ENCODE results near the gene TRAPPC14. TPM values are rescaled to one million over a fixed set of nuclear protein-coding genes. Genes with fewer than 3 reads are reported as not detected.
A peak's percentile ranks its signal among the peaks of the same experiment; 100 is the strongest.

Gene TRAPPC14
- total and polyA plus RNA-seq, 9 of the 15 experiments (the other 6 are each of a cell fraction or from before 2014, with no cell fraction given) = 0.42 to 45.9 (median 18.2) TPM

DNA sequence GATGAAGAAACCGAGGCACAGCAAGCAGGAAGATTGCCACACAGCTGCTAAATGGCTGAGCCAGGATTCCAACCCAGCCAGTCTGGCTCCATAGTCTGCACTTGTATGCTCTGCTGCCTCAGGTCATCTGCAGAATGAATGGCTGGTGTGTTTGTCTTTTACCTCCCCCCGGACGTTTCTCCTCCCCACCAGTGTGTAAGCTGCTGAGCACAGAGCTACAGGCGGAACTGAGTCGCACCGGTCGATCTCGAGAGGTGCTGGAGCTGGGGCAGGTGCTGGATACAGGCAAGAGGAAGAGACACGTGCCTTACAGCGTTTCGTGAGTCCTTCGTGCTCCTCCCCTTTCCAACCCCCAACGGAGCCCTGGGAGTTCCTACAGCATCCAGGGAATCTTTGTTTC, 36.5 kb downstream of the TRAPPC14 start:
- Histone ChIP-seq H3K36me3 (ENCODE audit: control insufficient read depth, insufficient read depth, low read length) (no peaks in the 10 kb centered on the region; the same call in 2 of the 3 replicates), H4K20me1 (replicated peaks; ENCODE audit: control insufficient read depth, insufficient read depth, low read length) (0 out of 2 replicates have a peak, but pooled peaks cover 4% of the 10 kb centered on the region), H3K4me1 (replicated peaks in 1 of 2; ENCODE audit: control insufficient read depth in 2 of 2, insufficient read depth in 2 of 2, low read length in 2 of 2) (peaks cover 35 to 64% of the 10 kb centered on the region in 2 experiments), H3K27ac (ENCODE audit: extremely low read depth, low read depth, low read length) (peak overlapping the region; percentile 65), H3K9me1 (ENCODE audit: control insufficient read depth, insufficient read depth, low read length) (no peaks in the 10 kb centered on the region), H3K4me3 (no peak overlapping the region), H3K27me3 (ENCODE audit: control insufficient read depth in 2 of 2, insufficient read depth in 2 of 2, low read length in 2 of 2) (no peaks in the 10 kb centered on the region), H3K9ac (ENCODE audit: insufficient read depth in 1 of 2, low read depth in 2 of 2, low read length in 2 of 2) (peak overlapping the region in 1 of 2 experiments; percentile 85; a peak in 3 of 4 replicates), H3K4me2 (ENCODE audit: insufficient read depth, low read length) (peak overlapping the region; percentile 36), H3K9me3 (replicated peaks; ENCODE audit: control insufficient read depth, insufficient read depth, low read depth, low read length) (no peaks in the 10 kb centered on the region), H2AFZ (ENCODE audit: low read depth, low read length) (peak overlapping the region; percentile 71), H3K79me2 (ENCODE audit: control insufficient read depth, insufficient read depth, low read length) (peaks cover 36% of the 10 kb centered on the region)
- no TSS peak for BruUV-seq (replicated peaks)
- ATAC-seq (no peak), FAIRE-seq (no peak), DNase-seq (ENCODE audit: extremely low read depth in 1 of 4, low spot score in 3 of 4) (peak in 2 of 4 experiments; percentile 13 to 49)
- ChIA-PET POLR2A (interaction anchor here (0.6 to 5.7 kb wide), 4 partner anchors 21 to 617 kb away, joined by 3 to 45 read pairs (median 4); partner anchors contain the start of genes AP4M1, MCM7 and ZNF3), CTCF (ENCODE audit: low intra/inter-chr PET ratio) (no interaction called here)
- WGBS (ENCODE audit: insufficient coverage, low coverage, missing lambda C conversion rate) = 39% methylated on average over 12 of the region's 13 CpGs
- in situ Hi-C loops (cut with MboI) = no loop called here
- intact Hi-C loops (cut with micrococcal nuclease) = no loop called here
- TF ChIP-seq, protein P1, sequence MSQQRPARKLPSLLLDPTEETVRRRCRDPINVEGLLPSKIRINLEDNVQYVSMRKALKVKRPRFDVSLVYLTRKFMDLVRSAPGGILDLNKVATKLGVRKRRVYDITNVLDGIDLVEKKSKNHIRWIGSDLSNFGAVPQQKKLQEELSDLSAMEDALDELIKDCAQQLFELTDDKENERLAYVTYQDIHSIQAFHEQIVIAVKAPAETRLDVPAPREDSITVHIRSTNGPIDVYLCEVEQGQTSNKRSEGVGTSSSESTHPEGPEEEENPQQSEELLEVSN (IDR thresholded peaks at IDR 0.05; ENCODE audit: borderline replicate concordance in 1 of 2, extremely low read depth in 1 of 2, insufficient read depth in 1 of 2, insufficient read length in 1 of 2, low read depth in 1 of 2, low read length in 1 of 2, poor library complexity in 1 of 2, severe bottlenecking in 1 of 2) = peak in 1 of 2 experiments; percentile 47
- TF ChIP-seq, protein P2, sequence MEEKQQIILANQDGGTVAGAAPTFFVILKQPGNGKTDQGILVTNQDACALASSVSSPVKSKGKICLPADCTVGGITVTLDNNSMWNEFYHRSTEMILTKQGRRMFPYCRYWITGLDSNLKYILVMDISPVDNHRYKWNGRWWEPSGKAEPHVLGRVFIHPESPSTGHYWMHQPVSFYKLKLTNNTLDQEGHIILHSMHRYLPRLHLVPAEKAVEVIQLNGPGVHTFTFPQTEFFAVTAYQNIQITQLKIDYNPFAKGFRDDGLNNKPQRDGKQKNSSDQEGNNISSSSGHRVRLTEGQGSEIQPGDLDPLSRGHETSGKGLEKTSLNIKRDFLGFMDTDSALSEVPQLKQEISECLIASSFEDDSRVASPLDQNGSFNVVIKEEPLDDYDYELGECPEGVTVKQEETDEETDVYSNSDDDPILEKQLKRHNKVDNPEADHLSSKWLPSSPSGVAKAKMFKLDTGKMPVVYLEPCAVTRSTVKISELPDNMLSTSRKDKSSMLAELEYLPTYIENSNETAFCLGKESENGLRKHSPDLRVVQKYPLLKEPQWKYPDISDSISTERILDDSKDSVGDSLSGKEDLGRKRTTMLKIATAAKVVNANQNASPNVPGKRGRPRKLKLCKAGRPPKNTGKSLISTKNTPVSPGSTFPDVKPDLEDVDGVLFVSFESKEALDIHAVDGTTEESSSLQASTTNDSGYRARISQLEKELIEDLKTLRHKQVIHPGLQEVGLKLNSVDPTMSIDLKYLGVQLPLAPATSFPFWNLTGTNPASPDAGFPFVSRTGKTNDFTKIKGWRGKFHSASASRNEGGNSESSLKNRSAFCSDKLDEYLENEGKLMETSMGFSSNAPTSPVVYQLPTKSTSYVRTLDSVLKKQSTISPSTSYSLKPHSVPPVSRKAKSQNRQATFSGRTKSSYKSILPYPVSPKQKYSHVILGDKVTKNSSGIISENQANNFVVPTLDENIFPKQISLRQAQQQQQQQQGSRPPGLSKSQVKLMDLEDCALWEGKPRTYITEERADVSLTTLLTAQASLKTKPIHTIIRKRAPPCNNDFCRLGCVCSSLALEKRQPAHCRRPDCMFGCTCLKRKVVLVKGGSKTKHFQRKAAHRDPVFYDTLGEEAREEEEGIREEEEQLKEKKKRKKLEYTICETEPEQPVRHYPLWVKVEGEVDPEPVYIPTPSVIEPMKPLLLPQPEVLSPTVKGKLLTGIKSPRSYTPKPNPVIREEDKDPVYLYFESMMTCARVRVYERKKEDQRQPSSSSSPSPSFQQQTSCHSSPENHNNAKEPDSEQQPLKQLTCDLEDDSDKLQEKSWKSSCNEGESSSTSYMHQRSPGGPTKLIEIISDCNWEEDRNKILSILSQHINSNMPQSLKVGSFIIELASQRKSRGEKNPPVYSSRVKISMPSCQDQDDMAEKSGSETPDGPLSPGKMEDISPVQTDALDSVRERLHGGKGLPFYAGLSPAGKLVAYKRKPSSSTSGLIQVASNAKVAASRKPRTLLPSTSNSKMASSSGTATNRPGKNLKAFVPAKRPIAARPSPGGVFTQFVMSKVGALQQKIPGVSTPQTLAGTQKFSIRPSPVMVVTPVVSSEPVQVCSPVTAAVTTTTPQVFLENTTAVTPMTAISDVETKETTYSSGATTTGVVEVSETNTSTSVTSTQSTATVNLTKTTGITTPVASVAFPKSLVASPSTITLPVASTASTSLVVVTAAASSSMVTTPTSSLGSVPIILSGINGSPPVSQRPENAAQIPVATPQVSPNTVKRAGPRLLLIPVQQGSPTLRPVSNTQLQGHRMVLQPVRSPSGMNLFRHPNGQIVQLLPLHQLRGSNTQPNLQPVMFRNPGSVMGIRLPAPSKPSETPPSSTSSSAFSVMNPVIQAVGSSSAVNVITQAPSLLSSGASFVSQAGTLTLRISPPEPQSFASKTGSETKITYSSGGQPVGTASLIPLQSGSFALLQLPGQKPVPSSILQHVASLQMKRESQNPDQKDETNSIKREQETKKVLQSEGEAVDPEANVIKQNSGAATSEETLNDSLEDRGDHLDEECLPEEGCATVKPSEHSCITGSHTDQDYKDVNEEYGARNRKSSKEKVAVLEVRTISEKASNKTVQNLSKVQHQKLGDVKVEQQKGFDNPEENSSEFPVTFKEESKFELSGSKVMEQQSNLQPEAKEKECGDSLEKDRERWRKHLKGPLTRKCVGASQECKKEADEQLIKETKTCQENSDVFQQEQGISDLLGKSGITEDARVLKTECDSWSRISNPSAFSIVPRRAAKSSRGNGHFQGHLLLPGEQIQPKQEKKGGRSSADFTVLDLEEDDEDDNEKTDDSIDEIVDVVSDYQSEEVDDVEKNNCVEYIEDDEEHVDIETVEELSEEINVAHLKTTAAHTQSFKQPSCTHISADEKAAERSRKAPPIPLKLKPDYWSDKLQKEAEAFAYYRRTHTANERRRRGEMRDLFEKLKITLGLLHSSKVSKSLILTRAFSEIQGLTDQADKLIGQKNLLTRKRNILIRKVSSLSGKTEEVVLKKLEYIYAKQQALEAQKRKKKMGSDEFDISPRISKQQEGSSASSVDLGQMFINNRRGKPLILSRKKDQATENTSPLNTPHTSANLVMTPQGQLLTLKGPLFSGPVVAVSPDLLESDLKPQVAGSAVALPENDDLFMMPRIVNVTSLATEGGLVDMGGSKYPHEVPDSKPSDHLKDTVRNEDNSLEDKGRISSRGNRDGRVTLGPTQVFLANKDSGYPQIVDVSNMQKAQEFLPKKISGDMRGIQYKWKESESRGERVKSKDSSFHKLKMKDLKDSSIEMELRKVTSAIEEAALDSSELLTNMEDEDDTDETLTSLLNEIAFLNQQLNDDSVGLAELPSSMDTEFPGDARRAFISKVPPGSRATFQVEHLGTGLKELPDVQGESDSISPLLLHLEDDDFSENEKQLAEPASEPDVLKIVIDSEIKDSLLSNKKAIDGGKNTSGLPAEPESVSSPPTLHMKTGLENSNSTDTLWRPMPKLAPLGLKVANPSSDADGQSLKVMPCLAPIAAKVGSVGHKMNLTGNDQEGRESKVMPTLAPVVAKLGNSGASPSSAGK (IDR thresholded peaks at IDR 0.05) = 0 out of 2 replicates have a peak, but pooled peaks have one; percentile 15
- peak; percentile 81 for TF ChIP-seq BHLHE40 (IDR thresholded peaks at IDR 0.05; ENCODE audit: low read length)
- TF ChIP-seq ZNF830 (CRISPR knock-in tag; IDR thresholded peaks at IDR 0.05) = 0 out of 2 replicates have a peak, but pooled peaks have one; percentile 72
- TF ChIP-seq, protein P3, sequence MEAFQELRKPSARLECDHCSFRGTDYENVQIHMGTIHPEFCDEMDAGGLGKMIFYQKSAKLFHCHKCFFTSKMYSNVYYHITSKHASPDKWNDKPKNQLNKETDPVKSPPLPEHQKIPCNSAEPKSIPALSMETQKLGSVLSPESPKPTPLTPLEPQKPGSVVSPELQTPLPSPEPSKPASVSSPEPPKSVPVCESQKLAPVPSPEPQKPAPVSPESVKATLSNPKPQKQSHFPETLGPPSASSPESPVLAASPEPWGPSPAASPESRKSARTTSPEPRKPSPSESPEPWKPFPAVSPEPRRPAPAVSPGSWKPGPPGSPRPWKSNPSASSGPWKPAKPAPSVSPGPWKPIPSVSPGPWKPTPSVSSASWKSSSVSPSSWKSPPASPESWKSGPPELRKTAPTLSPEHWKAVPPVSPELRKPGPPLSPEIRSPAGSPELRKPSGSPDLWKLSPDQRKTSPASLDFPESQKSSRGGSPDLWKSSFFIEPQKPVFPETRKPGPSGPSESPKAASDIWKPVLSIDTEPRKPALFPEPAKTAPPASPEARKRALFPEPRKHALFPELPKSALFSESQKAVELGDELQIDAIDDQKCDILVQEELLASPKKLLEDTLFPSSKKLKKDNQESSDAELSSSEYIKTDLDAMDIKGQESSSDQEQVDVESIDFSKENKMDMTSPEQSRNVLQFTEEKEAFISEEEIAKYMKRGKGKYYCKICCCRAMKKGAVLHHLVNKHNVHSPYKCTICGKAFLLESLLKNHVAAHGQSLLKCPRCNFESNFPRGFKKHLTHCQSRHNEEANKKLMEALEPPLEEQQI (IDR thresholded peaks at IDR 0.05) = no peak
